Fibroblast of mammary gland (primary cell): ENCODE measurements around the gene SMOC2.

Experiments
- DNase-seq: peaks from one replicate; pipeline ENCODE4 v3.0.0-alpha.2; 2010; ENCODE audit warnings: low read depth
- H3K4me3 ChIP-seq: 2 replicates; pipeline ENCODE4 v1.5.1; 2011; ENCODE audit warnings: low read depth, mild to moderate bottlenecking, low read length, moderate library complexity; ENCODE audit not compliant: control insufficient read depth
- TF ChIP-seq, protein P1 (sequence below): conservative IDR thresholded peaks from 2 replicates; pipeline ENCODE4 v1.5.1; 2011; ENCODE audit warnings: low read depth, low read length, inconsistent platforms; ENCODE audit not compliant: control insufficient read depth, insufficient read depth

SMOC2 gene

DNA sequence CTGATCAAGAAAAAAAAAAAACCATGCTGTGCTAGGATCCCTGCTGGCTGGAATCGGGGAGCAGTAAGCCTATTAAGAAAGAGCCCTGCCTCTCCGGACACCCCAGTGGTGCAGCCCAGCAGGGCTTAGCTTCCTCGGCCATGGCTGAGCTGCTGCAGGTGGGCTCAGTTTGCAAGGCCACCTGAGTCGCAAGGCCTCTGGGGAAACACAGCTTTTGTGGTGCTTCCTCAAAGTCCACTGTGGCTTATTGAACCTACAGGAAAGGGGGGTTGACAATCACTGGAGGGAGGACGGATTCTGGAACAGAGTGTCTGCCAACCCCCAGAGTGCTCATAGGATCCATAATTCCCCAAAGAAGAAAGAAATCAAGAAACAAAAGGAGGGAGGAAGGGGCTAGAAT is 240.8 kb downstream of the SMOC2 start:
- TF ChIP-seq, protein P1, sequence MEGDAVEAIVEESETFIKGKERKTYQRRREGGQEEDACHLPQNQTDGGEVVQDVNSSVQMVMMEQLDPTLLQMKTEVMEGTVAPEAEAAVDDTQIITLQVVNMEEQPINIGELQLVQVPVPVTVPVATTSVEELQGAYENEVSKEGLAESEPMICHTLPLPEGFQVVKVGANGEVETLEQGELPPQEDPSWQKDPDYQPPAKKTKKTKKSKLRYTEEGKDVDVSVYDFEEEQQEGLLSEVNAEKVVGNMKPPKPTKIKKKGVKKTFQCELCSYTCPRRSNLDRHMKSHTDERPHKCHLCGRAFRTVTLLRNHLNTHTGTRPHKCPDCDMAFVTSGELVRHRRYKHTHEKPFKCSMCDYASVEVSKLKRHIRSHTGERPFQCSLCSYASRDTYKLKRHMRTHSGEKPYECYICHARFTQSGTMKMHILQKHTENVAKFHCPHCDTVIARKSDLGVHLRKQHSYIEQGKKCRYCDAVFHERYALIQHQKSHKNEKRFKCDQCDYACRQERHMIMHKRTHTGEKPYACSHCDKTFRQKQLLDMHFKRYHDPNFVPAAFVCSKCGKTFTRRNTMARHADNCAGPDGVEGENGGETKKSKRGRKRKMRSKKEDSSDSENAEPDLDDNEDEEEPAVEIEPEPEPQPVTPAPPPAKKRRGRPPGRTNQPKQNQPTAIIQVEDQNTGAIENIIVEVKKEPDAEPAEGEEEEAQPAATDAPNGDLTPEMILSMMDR = no peak
- no peak for DNase-seq
- H3K4me3 ChIP-seq = no peak overlapping the region

DNA sequence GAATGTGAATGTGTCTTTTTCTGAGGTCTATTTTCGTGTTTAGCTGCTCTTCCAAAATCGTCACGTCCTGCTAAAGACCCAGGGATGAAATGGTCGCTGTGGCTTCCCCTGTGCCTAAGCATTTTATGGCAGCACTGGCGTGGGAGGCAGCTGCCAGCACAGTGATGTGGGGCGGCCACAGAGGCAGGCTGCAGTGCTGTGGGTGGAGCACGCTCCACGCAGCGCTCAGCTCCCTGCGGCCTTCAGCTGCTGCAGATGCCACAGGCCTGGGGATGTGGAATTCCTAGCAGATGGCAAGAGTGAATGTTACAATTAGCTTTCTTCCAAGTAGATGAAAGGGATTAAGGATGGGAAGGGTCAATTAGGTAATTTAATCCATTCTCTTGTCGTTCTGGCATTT is 242.6 kb downstream of the SMOC2 start:
- no peak overlapping the region for H3K4me3 ChIP-seq
- DNase-seq = no peak
- TF ChIP-seq, protein P1 = no peak

DNA sequence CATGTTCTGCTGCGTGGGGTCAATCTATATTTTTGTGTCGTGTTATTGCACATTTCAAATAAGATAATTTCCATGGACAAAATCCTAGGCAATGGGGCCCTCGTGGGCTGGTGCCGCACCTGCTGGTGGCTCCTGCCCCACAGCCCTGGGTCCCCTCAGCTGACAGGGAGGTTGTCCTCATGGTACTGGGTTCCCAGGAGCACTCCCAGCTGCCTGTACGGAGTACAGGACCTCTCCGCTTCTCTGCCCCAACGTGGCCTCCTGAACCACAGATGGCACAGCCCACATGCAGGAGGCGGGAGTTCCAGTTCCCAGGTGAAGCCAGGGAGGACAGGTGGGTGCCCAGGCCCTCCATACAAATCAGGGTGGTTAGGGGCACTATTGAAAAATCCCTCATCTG is 243.5 kb downstream of the SMOC2 start:
- TF ChIP-seq, protein P1 = no peak
- no peak for DNase-seq
- H3K4me3 ChIP-seq = no peak overlapping the region

DNA sequence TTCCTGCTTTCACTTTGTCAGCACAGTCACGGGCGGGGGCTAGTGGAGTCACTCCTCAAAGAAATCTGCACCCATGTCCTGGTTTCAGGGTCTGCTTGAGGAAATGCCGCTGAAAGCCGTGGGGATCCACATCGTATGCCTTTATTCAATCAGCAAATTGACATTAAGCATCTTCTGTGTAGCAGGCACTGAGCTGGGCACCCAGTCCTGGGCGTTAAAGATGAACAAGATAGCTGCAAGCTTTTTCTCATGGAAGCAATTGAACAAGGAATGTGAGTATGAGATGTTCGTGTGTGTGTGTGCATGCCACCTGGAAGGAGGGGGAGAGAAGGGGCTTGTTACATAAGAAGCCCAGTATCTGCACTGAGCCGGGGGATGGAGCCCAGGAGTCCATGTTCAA is 243.9 kb downstream of the SMOC2 start:
- TF ChIP-seq, protein P1 = no peak
- DNase-seq = no peak
- H3K4me3 ChIP-seq = no peak overlapping the region

DNA sequence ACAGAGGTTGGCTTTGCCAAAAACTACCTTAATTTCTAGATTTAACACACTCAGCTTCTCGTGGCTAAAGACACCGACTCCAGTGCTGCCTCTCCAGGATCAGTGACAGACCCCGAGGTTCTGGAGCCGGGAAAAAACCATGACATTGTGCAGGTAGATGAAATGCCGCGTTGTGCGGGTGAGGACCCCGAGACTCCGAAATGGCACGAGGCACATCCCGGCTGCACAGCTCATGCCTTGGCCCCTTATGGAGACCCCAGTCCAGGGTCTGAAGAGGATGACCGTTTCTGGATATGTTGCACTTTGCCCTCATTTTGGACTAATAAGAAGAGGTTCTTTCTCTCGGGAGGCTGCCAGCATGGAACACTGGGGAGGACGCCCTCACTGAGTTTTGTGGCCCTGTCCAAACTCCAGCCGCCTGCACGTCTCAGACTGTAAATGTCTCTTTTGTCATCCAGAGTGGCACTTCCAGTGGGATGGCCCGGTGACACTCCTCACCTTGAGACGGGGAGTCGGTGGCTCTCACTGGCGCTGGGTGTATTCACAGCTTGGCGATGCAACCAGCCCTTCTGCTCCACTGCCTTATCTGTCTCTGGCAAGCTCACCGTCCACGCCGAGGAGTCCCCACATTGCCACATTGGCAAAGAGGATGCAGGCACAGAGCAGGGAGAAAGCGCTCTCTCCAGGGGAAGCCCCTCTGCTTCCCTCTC is 245.2 kb downstream of the SMOC2 start:
- H3K4me3 ChIP-seq = no peak overlapping the region
- TF ChIP-seq, protein P1 = no peak
- no peak for DNase-seq

DNA sequence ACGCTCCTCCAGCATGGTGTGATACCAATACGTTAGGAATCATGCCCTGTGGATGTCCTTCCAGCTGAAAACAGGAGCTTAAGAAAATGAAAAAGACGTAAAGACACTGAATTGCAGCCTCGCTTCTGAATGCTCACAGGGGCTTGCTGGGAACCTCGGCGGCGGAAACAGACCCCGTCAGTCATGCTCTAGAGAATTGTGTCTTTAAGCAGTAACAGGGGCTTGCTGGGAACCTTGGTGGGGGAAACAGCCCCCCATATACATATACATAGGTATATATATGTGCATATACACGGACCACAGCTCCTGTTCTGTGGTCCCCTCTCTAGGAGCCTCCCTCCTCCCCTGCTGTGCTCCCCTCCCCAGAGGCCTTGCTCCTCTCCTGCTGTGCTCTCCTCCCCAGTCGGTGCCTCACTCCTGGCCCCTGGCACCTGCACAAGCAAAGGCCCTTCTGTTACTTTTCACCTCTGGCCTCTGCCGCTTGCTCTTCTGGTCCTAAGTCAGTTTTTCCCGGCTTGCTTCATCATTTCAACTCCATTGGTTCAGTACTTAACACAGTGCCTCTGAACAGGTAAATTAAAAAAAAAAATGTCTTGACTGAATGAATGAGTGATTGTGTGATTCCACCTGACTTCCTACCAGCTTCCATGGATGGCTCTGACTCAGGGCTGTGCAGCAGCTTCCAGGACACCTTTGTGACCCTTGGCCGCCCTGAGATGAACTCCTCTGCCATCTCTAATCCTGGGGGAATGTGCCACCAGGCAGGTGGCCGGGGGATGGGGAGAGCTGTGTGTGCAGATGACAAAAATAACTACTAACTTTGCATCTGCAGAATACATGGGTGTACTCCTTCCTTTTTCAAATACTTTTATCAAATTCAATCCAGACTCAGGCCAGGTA is 246.1 kb downstream of the SMOC2 start:
- DNase-seq = no peak
- TF ChIP-seq, protein P1 = no peak
- no peak overlapping the region for H3K4me3 ChIP-seq
